ENCODE results near the gene NFRKB.

Gene NFRKB

GRCh38 chr11:129933891-129934290 is 38.5 kb upstream of the NFRKB start:
- TF ChIP-seq, protein P1, sequence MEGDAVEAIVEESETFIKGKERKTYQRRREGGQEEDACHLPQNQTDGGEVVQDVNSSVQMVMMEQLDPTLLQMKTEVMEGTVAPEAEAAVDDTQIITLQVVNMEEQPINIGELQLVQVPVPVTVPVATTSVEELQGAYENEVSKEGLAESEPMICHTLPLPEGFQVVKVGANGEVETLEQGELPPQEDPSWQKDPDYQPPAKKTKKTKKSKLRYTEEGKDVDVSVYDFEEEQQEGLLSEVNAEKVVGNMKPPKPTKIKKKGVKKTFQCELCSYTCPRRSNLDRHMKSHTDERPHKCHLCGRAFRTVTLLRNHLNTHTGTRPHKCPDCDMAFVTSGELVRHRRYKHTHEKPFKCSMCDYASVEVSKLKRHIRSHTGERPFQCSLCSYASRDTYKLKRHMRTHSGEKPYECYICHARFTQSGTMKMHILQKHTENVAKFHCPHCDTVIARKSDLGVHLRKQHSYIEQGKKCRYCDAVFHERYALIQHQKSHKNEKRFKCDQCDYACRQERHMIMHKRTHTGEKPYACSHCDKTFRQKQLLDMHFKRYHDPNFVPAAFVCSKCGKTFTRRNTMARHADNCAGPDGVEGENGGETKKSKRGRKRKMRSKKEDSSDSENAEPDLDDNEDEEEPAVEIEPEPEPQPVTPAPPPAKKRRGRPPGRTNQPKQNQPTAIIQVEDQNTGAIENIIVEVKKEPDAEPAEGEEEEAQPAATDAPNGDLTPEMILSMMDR (IDR thresholded peaks at IDR 0.05): no peak

- TF ChIP-seq, protein P1 (IDR thresholded peaks at IDR 0.05): no peak
Observed at GRCh38 chr11:129933262-129933661, 37.9 kb upstream of the NFRKB start.

- TF ChIP-seq, protein P1 (IDR thresholded peaks at IDR 0.05): no peak
Observed at GRCh38 chr11:129932381-129933067, 37.1 kb upstream of the NFRKB start.

- TF ChIP-seq, protein P1 (IDR thresholded peaks at IDR 0.05): no peak
Observed at GRCh38 chr11:129930743-129931142, 35.4 kb upstream of the NFRKB start.

DNA sequence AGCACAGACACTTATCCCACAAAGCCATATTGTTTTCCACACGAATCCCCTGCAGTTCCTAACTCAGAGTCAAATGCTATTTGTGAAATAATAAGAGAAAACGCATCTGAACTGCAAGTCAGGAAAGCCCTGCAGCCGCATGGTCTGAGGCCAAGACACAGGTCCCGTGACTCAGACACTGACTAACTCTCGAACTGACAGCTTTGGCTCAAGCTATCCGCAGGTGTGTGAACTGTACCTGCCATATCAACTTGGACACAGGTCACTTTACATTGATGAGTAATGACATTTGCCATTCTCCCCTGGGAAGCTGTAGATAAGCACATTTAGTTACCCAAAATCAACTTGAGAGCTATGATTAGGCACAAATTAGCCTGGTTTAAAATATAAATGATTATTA is 34.9 kb upstream of the NFRKB start:
- TF ChIP-seq, protein P1 (IDR thresholded peaks at IDR 0.05): no peak

DNA sequence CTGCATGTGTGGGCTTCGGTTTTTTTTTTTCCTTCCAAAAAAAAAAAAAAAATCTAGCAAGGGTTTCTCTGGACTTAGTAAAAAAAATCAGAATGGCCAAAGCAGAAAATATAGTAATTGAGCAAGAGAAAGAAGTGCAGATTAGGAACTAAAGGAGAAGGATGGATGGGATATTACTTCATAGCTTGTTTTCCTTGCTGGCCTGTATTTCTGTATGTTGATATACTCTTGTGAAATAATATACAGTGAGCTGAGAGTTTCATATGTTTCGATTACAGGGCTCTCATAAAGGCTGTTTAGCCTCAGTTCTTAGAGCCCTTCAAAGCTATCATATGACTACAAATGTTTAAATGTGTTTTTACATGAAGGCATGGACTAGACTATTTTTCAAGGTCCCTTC is 34.3 kb upstream of the NFRKB start:
- TF ChIP-seq, protein P1 (IDR thresholded peaks at IDR 0.05): no peak

- TF ChIP-seq, protein P1 (IDR thresholded peaks at IDR 0.05): no peak
Observed at GRCh38 chr11:129928923-129929692, 33.7 kb upstream of the NFRKB start.

Data from LNCAP (cell line).